Cardiac septum (tissue), 1 donor: ENCODE data around the gene TMEM9B. TPM values are rescaled to one million over a fixed set of nuclear protein-coding genes. Genes with fewer than 3 reads are reported as not detected.
A peak's percentile ranks its signal among the peaks of the same experiment; 100 is the strongest.

Source experiments
- DNase-seq: peaks from one replicate; pipeline ENCODE4 v3.0.0-alpha.2; 2020; ENCODE audit warnings: low spot score
- intact Hi-C: fragments of 100-400 bp; cut with DNase I; formaldehyde crosslinking; loops from one replicate; pipeline ENCODE4 v1.14.0; 2022
- total RNA-seq: library from RNA; stranded (reverse); fragmentation: NEBNext Ultra II Directional; extraction: Animal tissue kit (Norgen Biotek cat#: 25700); gene quantifications from one replicate; pipeline ENCODE4 v1.2.1, GENCODE V29; 2021
- donor health status: DM: no; HTN: no; CAD: no.

The TMEM9B gene
- total RNA-seq, 1 donor from 2014 or later, result 43.7 TPM

GRCh38 chr11:8934742-8935488 is 29.3 kb downstream of the TMEM9B start:
- intact Hi-C loops, result no loop called here

DNA sequence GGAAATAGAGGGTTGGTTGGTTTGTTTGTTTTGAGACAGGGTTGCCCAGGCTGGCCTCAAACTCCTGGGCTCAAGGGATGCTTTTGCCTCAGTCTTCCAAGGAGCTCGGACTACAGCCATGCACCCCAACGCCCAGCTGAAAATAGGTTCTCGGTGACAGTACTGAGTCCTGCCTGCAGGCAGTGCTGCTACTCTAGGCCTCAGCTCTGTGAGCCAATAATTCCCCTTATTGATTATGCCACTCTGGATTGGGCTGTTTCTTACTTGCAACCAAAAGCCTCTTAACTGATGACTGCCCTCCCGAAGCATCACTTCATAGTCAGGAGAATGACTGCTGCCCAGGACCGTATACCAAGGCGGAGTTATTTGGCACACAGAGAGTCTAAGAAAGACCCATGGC is 30.3 kb downstream of the TMEM9B start:
- DNase-seq, result no peak
- intact Hi-C loops, result no loop called here

More at GRCh38 chr11:8934742-8935488, 29.3 kb downstream of the TMEM9B start:
- DNase-seq, result no peak

GRCh38 chr11:8932564-8933180 is 31.6 kb downstream of the TMEM9B start, which contains the start of gene C11orf16:
Gene C11orf16, minus strand, starts transcription at chr11:8932947. Its CDS starts 639 bp downstream, at chr11:8932308.
- DNase-seq, result no peak
- intact Hi-C loops, result no loop called here

DNA sequence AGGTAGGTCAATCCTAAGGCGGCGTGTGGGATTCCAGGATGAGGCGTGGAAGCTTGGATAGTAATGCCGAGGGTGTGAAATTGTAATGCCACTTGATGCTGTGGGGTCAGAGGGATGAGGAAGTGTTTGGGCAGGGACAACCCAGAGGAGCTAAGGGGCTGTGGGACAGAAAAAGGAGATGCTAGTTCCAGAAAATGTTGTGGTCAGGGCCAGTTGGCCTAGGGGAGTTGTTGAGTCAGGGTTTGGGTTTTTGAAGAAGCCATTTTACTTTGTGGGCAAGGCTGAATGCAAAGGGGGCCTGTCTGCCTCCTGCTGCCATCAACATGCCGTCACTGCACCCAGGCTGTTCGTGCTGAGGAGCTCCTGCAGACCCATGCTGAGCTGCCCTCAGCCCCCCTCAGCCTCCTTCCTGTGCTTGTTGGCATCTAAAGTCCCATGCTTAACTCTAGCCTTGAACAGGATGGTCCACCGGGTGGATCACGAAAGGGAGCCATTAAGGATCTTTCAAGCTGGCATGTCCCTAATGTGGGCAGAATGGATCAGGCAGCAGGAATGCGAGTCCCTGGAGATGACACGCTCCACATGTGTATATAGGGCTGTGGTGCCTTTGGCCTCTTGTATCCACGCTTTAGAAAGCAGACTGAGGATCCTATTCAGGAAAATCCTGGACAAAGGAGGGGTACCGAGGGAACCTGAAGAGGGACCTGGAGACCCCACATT is 33.6 kb downstream of the TMEM9B start:
- no peak for DNase-seq
- intact Hi-C loops, result no loop called here

- no peak for DNase-seq
- intact Hi-C loops, result no loop called here
Measured at GRCh38 chr11:8928981-8929615, 35.1 kb downstream of the TMEM9B start.

GRCh38 chr11:8928205-8928604 is 36.0 kb downstream of the TMEM9B start:
- intact Hi-C loops, result no loop called here
- no peak for DNase-seq

DNA sequence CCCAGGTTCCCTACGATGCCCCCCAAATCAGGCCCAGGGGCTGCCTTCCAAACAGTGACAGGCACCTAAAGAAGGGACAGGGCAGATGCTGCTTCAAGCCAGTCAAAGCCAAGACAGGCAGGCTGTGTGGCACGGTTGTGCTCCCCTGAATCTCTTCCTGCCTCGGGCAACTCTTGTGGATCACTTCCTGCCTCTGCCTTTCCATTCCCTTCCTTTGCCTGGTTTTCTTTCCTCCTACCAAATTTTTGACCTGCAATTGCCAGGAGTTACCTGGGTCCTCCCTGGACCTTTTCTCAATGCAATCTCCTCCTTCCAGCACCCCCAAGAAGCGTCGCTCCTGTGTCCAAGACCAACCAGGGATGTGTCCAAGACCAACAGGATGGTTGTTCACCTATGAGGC is 37.0 kb downstream of the TMEM9B start:
- intact Hi-C loops, result no loop called here

GRCh38 chr11:8926236-8926635 is 38.0 kb downstream of the TMEM9B start:
- DNase-seq, result no peak
- intact Hi-C loops, result no loop called here

More for the DNA sequence above, 37.0 kb downstream of the TMEM9B start:
- no peak for DNase-seq

GRCh38 chr11:8925711-8926110 is 38.5 kb downstream of the TMEM9B start:
- DNase-seq, result no peak
- intact Hi-C loops, result no loop called here

DNA sequence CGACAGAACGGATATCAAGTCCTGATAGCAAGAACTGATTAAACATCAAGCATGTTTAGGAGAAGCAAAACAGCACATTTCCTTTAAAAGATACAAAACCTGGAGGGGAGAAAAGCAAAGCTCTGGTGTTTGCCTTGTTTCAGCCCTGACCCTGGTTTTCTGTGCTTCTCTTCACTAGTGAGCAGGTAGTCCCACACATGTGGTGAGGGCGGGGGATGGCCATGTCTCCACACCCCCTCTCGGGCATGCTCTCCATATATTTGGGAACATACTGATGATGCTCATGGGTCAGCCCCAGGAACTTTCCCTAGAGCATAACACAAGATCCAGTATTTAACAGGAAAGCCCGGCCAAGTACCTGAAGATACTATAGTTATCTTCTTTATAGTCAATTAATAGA is 41.6 kb downstream of the TMEM9B start:
- no peak for DNase-seq
- intact Hi-C loops, result no loop called here

- DNase-seq, result no peak
- intact Hi-C loops, result loop anchor here (5.0 kb wide), 1 partner anchor 220 kb away; no protein-coding TSS in a partner anchor
Measured at GRCh38 chr11:8917157-8917825, 47.0 kb downstream of the TMEM9B start.

DNA sequence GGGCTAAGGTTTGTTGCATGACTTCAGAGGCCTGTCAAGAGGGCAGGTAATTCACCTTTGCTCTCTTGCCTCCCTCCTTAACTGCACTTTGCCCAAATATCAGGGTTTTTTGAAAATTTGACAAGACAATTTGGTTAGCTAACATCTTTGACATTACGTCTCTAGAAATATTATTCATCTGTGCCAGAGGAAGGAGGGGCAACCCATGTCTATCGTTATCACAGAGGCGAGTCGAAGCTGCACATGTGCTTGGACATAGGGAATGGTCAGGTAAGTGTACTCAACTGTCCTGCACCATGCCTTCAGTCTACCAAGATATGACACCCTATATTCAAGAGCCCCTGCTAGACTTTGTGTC is 49.6 kb downstream of the TMEM9B start:
- intact Hi-C loops, result loop anchor here (5.0 kb wide), 3 partner anchors 48 to 227 kb away; partner anchors contain the start of gene TMEM9B
- DNase-seq, result no peak

GRCh38 chr11:8913961-8914660 is 50.1 kb downstream of the TMEM9B start:
- no peak for DNase-seq
- intact Hi-C loops, result loop anchor here (5.0 kb wide), 2 partner anchors 48 to 227 kb away; partner anchors contain the start of gene TMEM9B

GRCh38 chr11:8911029-8911823 is 53.0 kb downstream of the TMEM9B start, which contains the start of gene AKIP1:
Gene AKIP1, plus strand, starts transcription at chr11:8911189. Its CDS starts 261 bp downstream, at chr11:8911450.
- intact Hi-C loops, result loop anchor here (2.0 to 5.0 kb wide), 3 partner anchors 40 to 224 kb away; partner anchors contain the start of gene TMEM9B

DNA sequence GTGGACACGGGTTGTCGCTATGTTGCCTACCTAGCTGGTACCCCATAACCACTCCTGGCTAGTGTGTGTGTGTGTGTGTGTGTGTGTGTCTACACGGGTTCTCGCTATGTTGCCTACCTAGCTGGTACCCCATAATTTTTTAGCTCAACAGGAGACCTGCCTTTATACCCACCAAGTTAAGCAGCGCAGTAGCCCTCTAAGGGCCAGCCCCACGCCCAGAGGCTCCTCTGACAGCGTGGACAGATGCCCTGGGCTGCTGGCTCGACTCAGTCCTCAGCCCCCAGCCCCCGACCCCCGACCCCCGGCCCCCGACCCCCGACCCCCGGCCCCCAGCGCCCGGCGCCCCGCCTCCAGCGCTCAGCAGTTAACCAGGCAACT is 53.6 kb downstream of the TMEM9B start:
- intact Hi-C loops, result loop anchor here (2.0 to 5.0 kb wide), 3 partner anchors 40 to 223 kb away; partner anchors contain the start of gene TMEM9B
- no peak for DNase-seq

More at GRCh38 chr11:8911029-8911823, 53.0 kb downstream of the TMEM9B start, which contains the start of gene AKIP1:
- peak; percentile 96 for DNase-seq

DNA sequence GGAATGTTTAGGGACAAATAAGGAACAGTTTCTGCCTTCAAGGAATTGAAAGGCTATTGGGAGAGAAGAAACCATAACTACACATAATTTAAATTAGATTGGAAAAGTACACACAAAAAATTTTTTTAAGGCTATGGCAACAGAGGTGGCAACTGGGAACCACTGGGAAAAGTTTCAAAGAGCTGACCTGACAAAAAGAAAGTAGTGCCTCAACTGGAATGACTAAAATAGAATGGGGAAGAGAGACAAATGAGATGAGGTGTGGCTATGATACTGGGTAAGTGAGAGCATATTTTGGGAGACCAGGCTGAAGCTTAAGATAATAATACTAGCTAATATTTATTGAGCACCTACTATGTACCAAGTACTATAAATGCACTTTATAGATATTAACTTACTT is 56.1 kb downstream of the TMEM9B start:
- intact Hi-C loops, result no loop called here
- DNase-seq, result no peak

- DNase-seq, result no peak
- intact Hi-C loops, result no loop called here
Measured at GRCh38 chr11:8907116-8907515, 57.1 kb downstream of the TMEM9B start.
